Heart left ventricle (tissue), 16 donors: ENCODE results near the gene SULT1C2. TPM values are rescaled to one million over a fixed set of nuclear protein-coding genes. Genes with fewer than 3 reads are reported as not detected.

ENCODE experiments used
- ATAC-seq, 4 donors: fragments of 200-7000 bp; cut with Tn5 transposase; one replicate each; pipeline ENCODE4 v1.9.1; 2020 to 2022; ENCODE audit warnings: moderate library complexity in 4 of 4, mild to moderate bottlenecking in 3 of 4, moderate number of reproducible peaks in 1 of 4
- DNase-seq, 5 donors: peaks; one replicate each; pipeline ENCODE4 v3.0.0-alpha.2; 2020
- H3K27ac ChIP-seq, 12 donors: fragments of 200-600 bp; sonication (generic) in 4 of 12; one replicate each; pipeline versions ENCODE4 v1.5.0 to v1.8.0; 2016 to 2022; ENCODE audit warnings: mild to moderate bottlenecking in 2 of 12
- H3K27me3 ChIP-seq, 9 donors: fragments of 200-600 bp; sonication (generic) in 2 of 9; one replicate each; pipeline versions ENCODE4 v1.5.1 to v1.8.0; 2016 to 2022; ENCODE audit warnings: mild to moderate bottlenecking in 3 of 9
- H3K36me3 ChIP-seq, 9 donors: fragments of 200-600 bp; sonication (generic) in 2 of 9; one replicate each; pipeline versions ENCODE4 v1.5.0 to v1.8.0; 2018 to 2022; ENCODE audit warnings: mild to moderate bottlenecking in 2 of 9
- H3K4me1 ChIP-seq, 12 donors: fragments of 200-600 bp; sonication (generic) in 4 of 12; one replicate each; pipeline versions ENCODE4 v1.5.0 to v1.8.0; 2016 to 2022; ENCODE audit warnings: mild to moderate bottlenecking in 3 of 12
- H3K4me3 ChIP-seq, 12 donors: fragments of 200-600 bp; sonication (generic) in 4 of 12; one replicate each; pipeline versions ENCODE4 v1.5.0 to v1.8.0; 2017 to 2022; ENCODE audit warnings: mild to moderate bottlenecking in 9 of 12, moderate library complexity in 4 of 12
- H3K9me3 ChIP-seq, 12 donors: fragments of 200-600 bp; sonication (generic) in 4 of 12; one replicate each; pipeline versions ENCODE4 v1.5.0 to v1.8.0; 2016 to 2022; ENCODE audit warnings: mild to moderate bottlenecking in 1 of 12
- CTCF ChIP-seq, 12 donors: fragments of 200-600 bp; sonication (generic) in 4 of 12; IDR thresholded peaks; one replicate each; pipeline versions ENCODE4 v1.5.0 to v1.8.0; 2018 to 2022; ENCODE audit warnings: antibody characterized with exemption in 12 of 12, mild to moderate bottlenecking in 5 of 12
- POLR2A ChIP-seq, 2 donors: fragments of 450-650 bp; IDR thresholded peaks; one replicate each; pipeline ENCODE4 v1.6.1; 2017; ENCODE audit warnings: antibody characterized with exemption in 2 of 2, mild to moderate bottlenecking in 2 of 2, moderate library complexity in 2 of 2
- WGBS, 4 donors: extraction: QIAGEN DNeasy Blood & Tissue Kit in 2 of 4; methylation state at CpG; one replicate each; pipeline versions ENCODE4 v1.1.5 to v1.1.7; 2013 to 2018; 5-methylcytosine and 5-hydroxymethylcytosine counted together
- intact Hi-C, 10 donors: fragments of 100-400 bp; cut with DNase I; formaldehyde crosslinking; loops; one replicate each; pipeline versions ENCODE4 v1.11.1 to v1.14.2; 2022
- polyA plus RNA-seq, 2 donors: library from polyadenylated mRNA; stranded (reverse); fragments of 200-250 nt; gene quantifications; one replicate each; pipeline ENCODE4 v1.2.3, GENCODE V29; 2013
- total RNA-seq, 9 donors: library from RNA; depleted of rRNA in 2 of 9; stranded (reverse); fragments of >200 nt in 2 of 9; fragmentation: NEBNext Ultra II Directional in 3 of 9; extraction: Animal tissue kit (Norgen Biotek cat#: 25700) in 3 of 9; gene quantifications; one replicate each; pipeline versions ENCODE4 v1.1.0 to v1.2.4, GENCODE V29; 2016 to 2023
- donor health status: ischemic (EF 13 %, LVEDD 7.1; RV severe dilation, severe dysfunction).
- donor health status: healthy with polysubstance abuse.
- donor health status: DM: no; HTN: yes; CAD: no.
- donor health status: DM: no; HTN: no; CAD: no.
- donor health status: ischemic (EF 25% LVEDD 6.9; RV normal size, moderate dysfunction).
- donor health status: ischemic (EF 25% LVEDD 5.7; RV mildly dilated, moderate dysfunction).
- donor health status: healthy.
- donor health status: DM: yes; HTN: yes; CAD: no.
- donor health status: ischemic (EF 35%, LVEDD 5.7; RV mildly dilated, moderate dysfunction).
- donor health status: nonischemic (EF 11% LVEDD 7.7; RV severe dilation, severe dysfunction).
- donor health status: DM: yes; HTN: yes; CAD: no.
- donor health status: PGD.
- donor health status: ischemic (EF 29% LVEDD 5.4; RV normal size, mild dysfunction).
- donor health status: nonischemic (EF 23%, LVEDD 6.1; RV moderate dilation, normal function).

SULT1C2 gene
- total and polyA plus RNA-seq, 11 donors, result 0.16 to 2.9 (median 0.77) TPM; not detected in 3

- H3K36me3 ChIP-seq, result no peaks in the 10 kb centered on the region
- no peak overlapping the region for H3K4me3 ChIP-seq
- intact Hi-C loops, result no loop called here
- ATAC-seq, result no peak
- H3K4me1 ChIP-seq, result peaks cover 0 to 8% (median 0%) of the 10 kb centered on the region in 12 donors
- TF ChIP-seq CTCF (IDR thresholded peaks at IDR 0.05) (no peak), POLR2A (IDR thresholded peaks at IDR 0.05) (no peak)
- WGBS, 4 donors, result 92 to 97% (median 94%) methylated on average over 2 of the region's 2 CpGs
- no peak for DNase-seq
- no peaks in the 10 kb centered on the region for H3K27me3 ChIP-seq
- peaks cover 0 to 5% (median 0%) of the 10 kb centered on the region in 12 donors for H3K9me3 ChIP-seq
- no peak overlapping the region for H3K27ac ChIP-seq
Observed at GRCh38 chr2:108287169-108287568, 1.5 kb upstream of the SULT1C2 start.

- no peaks in the 10 kb centered on the region for H3K36me3 ChIP-seq
- WGBS, 4 donors, result 53 to 64% (median 58%) methylated on average over 3 to 4 of the region's 4 CpGs
- intact Hi-C loops, result no loop called here
- H3K9me3 ChIP-seq, result peaks cover 0 to 5% (median 0%) of the 10 kb centered on the region in 12 donors
- DNase-seq (no peak), ATAC-seq (no peak)
- H3K27me3 ChIP-seq, result no peaks in the 10 kb centered on the region
- TF ChIP-seq CTCF (IDR thresholded peaks at IDR 0.05) (no peak), POLR2A (IDR thresholded peaks at IDR 0.05) (no peak)
- H3K4me1 ChIP-seq, result no peaks in the 10 kb centered on the region
- H3K4me3 ChIP-seq, result no peak overlapping the region
- H3K27ac ChIP-seq, result no peak overlapping the region
Observed at GRCh38 chr2:108293850-108294249, 5.2 kb downstream of the SULT1C2 start.

GRCh38 chr2:108297436-108298141 is 8.9 kb downstream of the SULT1C2 start:
- intact Hi-C loops, result no loop called here
- DNase-seq, result no peak
- 79 to 91% (median 82%) methylated on average over 9 of the region's 9 CpGs for WGBS, 4 donors
- H3K36me3 ChIP-seq, result no peaks in the 10 kb centered on the region
- H3K27ac ChIP-seq, result no peak overlapping the region
- TF ChIP-seq POLR2A (IDR thresholded peaks at IDR 0.05) (no peak), CTCF (IDR thresholded peaks at IDR 0.05) (no peak)
- no peaks in the 10 kb centered on the region for H3K4me1 ChIP-seq
- no peaks in the 10 kb centered on the region for H3K27me3 ChIP-seq
- ATAC-seq, result no peak
- H3K4me3 ChIP-seq, result no peak overlapping the region
- peaks cover 0 to 3% (median 0%) of the 10 kb centered on the region in 12 donors for H3K9me3 ChIP-seq

- H3K36me3 ChIP-seq, result no peaks in the 10 kb centered on the region
- peaks cover 0 to 3% (median 0%) of the 10 kb centered on the region in 12 donors for H3K9me3 ChIP-seq
- H3K4me1 ChIP-seq, result no peaks in the 10 kb centered on the region
- no peak overlapping the region for H3K27ac ChIP-seq
- 89 to 92% (median 91%) methylated on average over 7 of the region's 7 CpGs for WGBS, 4 donors
- ATAC-seq (no peak), DNase-seq (no peak)
- no peaks in the 10 kb centered on the region for H3K27me3 ChIP-seq
- intact Hi-C loops, result no loop called here
- H3K4me3 ChIP-seq, result no peak overlapping the region
- TF ChIP-seq POLR2A (IDR thresholded peaks at IDR 0.05), result no peak
- no peak for TF ChIP-seq CTCF (IDR thresholded peaks at IDR 0.05)
Observed at GRCh38 chr2:108301558-108301957, 12.9 kb downstream of the SULT1C2 start.
